Activated CD4-positive, CD25-positive, alpha-beta regulatory T cell treated with anti-CD3 and anti-CD28 coated beads, Interleukin-2, amount 50 U/mL, for 72 hours (primary cell): ENCODE results near the gene RAPGEF5.

Experiments
- DNase-seq: peaks from one replicate; pipeline ENCODE4 v3.0.0; 2021

The RAPGEF5 gene

DNA sequence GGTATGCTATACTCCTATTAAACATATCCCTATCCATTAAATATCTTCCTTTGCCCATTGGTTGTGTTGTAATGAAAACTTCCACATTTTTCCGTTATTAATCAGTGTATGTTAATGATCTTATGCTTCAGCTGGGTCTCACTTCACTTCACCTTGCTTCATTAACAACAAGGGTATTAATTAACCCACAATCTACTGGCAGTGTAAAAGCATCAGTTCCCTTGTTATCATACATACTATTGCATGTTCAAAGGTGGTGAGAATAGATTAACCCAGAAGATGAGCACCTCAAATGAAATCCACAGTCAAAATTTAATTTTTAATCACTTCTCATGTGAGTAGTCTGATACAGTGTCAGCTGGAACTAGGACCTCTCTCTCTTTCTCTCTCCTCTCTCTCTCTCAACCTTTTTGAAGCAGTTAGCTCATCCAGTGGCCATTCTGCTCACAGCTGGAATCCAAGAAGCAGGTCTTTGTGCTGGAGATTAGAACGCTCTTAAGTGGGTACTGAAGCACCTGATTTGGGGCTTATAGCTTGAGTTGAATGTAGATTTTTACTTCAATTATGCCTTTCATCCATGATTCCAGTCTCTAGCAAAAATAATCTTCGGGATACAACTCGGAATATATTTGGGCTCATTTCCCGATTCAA, 172.3 kb downstream of the RAPGEF5 start:
- no peak for DNase-seq

DNA sequence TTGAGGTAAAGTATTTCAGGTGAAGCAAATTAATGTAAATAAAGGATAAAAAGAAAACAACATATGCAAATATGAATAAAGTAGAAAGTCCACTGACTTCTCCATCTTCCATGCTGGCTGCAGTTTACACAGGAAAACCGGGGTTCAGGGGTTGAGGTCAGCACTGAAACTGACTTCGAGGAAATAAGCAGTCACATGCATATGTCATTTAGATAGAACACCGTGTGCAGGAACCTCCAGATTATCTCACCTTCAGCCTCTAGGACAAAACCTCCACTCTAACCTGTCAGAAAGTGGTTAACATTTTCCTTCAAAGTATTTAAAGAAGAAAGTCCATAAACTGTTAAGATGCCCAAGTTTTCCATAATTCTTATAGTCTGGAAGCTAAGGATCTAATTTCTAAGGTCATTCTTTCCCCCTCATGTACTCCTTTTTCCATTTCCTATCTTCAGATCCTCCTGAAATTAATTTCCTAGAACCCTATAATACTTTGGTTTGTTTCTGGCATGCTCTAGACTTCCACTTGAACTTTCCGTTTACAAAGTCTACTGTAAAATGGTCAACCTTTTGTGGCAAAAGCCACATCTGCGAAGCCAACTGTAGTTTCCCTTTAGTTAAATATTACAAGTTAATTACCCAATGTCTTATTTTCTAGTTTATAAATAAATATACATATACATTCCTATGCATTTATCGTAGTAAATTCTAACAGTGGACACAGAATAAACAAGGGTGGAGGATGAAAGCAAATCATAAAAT, 173.3 kb downstream of the RAPGEF5 start:
- no peak for DNase-seq

- DNase-seq: no peak
Observed at GRCh38 chr7:22182149-22182548, 174.8 kb downstream of the RAPGEF5 start.

DNA sequence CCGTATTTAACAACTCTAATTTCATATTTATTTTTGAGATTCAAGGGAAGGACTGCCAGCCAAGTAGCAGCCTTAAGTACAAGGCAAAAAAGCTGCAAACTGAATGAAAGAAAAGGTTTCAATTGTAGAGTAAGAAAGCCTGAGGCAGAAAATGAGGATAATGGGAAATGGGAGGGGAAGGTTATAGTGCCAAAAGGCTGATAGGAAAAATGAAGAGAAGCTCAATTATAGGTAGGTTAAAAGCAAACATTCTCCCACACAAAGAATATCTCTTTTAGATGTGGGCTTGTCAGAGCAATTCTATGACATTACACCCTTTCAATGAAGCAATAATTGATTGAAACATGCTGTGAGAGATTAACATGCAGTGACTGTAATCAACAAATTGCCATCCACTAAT, 175.3 kb downstream of the RAPGEF5 start:
- no peak for DNase-seq

DNA sequence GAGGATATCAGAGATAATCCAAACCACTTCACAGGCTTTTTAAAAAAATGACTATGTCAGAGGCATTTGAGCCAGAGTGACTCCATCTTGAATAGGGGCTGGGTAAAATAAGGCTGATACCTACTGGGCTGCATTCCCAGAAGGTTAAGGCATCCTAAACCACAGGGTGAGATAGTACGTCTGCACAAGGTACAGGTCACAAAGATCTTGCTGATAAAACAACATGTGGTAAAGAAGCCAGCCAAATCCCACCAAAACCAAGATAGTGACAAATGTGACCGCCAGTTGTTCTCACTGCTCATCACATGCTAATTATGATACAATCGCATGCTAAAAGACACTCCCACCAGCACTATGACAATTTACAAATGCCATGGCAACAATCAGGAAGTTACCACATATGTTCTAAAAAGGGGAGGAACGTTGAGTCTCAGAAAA, 177.5 kb downstream of the RAPGEF5 start:
- DNase-seq: no peak

DNA sequence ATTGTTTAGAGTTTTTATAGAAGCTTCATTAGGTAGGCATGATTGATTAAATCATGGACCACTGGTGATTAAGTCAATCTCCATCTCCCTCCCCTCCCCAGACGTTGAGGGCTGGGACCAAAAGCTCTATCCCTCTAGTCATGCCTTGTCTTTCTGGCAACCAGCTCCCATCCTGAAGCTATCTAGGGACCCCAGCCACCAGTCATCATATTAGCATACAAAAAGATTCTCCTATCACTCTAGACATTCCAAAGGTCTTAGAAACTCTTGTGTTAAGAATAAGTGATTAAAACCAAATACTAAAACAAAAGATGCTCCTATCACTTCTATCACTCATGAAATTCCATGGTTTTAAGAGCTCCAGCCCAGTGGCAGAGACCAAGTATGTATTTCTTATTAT, 178.2 kb downstream of the RAPGEF5 start:
- no peak for DNase-seq

GRCh38 chr7:22176791-22177412, 180.1 kb downstream of the RAPGEF5 start:
- DNase-seq: no peak

DNA sequence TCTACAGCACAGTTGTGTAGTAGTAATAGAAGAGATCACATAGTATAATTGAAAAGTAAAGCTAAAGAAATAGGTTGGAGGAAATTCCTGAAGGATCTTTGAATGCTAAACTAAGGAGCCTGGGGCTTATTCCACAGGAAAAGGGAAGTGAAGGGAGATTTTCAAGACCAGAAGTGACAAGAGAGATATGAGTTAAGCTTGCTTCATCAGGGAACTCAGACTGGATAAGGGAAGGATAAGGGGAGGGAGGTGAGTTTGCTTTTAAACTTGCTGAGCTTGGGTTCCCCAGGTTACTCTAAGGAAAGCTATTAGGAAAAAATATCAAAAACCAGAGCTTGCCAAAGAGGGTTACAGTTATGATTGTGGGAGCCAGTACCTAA, 182.4 kb downstream of the RAPGEF5 start:
- DNase-seq: no peak

DNA sequence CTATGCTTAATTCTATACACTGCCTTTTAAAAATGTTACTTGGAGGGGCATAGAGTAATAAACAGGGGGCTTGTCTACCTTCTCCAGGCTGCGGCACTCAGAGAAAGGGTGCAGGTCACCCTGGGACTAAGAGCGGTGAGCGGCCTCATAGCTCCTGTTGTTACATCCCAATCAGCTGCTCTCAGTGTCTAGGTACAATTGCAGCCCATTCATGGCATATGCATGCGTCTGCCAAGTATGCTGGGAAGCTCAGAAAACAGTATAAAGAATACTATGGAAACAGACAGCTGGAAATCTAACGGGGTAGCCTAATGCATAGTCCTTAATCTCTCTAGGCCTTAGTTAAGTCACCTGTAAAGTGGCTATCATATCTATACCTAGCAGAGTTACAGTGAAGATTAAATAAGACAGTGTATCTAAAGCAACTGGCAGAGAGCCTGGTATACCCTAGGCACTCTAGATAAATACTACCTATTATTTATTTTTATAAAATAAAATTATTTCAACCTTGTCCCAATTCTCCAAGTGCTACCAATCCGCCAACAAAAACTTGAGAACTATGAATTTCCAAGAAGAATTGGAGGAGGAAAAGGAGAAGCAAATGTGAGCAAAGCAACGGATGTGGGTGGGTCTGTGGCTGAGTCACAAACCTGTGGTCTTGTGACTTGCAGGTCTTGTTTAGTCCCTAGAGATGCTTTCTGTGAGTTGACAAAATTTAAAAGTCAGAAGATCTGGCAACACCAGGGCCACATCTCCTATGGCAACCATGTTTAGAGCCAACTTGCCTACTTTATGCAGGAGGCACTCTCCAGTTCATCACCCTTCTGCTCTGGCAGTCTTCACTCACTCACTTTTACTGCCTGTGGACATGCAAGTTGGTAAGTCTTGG, 183.0 kb downstream of the RAPGEF5 start:
- no peak for DNase-seq

GRCh38 chr7:22168129-22168634, 188.8 kb downstream of the RAPGEF5 start:
- DNase-seq: no peak

GRCh38 chr7:22167482-22167881, 189.5 kb downstream of the RAPGEF5 start:
- no peak for DNase-seq

- no peak for DNase-seq
Observed at GRCh38 chr7:22166928-22167327, 190.0 kb downstream of the RAPGEF5 start.

GRCh38 chr7:22159341-22159740, 197.6 kb downstream of the RAPGEF5 start:
- no peak for DNase-seq

GRCh38 chr7:22157552-22157951, 199.4 kb downstream of the RAPGEF5 start:
- DNase-seq: no peak

DNA sequence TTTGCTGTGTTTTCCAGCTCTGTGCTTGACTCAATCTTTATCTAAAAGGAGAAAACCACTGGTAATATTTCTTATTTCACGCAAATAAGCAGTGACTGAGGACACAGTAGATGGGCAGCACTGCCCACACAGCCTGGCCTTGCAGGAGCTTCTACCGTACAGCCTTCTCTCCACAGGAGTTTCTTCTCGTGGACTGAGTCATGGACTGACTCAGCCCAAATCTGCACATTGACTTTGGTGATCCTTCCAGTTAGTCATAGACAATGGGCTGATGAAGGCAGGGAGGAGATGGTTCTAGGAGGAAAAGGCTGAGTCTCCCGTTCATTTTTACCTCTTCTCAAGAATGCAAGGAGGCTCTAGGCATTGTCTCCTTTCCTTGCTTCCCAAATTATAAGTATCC, 200.7 kb downstream of the RAPGEF5 start:
- no peak for DNase-seq

- no peak for DNase-seq
Observed at GRCh38 chr7:22154143-22154529, 202.8 kb downstream of the RAPGEF5 start.

DNA sequence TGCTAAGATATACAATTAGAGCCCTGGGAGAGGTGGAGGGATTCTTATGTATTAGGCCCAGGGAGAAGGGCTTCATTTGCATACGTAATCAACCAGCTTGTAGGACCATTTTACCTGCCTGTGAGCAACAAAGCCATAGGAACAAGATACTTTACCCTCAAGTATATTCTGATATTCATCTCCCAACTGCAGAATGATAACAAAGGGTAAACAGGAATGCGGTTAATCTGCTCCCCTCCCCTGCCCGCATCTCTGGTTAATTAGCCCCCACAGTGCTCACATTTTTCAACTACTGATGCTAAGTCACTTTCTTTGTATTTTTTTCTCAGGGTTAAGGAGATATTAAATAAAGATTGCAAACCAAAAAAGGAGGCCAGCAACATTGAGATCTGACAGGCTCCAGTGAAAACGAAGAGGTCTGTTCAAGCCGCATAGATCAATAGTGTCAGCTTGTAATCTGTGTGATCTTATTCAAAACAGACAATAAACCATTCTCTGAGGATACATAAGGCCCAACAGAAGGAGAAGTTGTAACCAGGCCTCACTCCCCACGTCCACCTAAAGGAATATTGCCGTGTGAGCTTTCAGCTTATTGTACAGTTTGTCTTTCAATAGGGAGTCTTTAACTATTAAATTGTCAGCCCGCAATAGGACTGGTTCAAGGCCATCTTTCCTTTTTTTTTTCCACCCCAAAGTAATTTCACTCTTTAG, 203.4 kb downstream of the RAPGEF5 start:
- no peak for DNase-seq

GRCh38 chr7:22152690-22153089, 204.3 kb downstream of the RAPGEF5 start:
- DNase-seq: no peak

DNA sequence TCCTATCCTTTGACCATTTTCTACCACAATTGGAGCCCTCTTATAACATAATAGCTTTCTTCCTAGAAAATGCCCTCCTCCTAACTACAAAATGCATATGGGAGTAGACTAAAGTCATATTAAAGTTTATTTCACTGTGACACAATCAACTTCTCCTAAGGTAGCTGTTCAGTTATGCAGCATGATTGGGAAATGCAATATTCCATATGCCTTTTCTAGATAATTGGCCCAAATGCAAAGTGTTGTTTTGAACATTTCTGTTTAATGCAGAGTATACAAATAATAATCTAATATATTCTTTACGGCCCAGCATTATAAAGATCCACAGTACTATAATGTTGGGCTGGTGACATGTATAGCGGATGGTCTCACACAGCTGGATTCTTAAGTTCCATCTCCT, 205.1 kb downstream of the RAPGEF5 start:
- DNase-seq: no peak

- DNase-seq: no peak
Observed at GRCh38 chr7:22150221-22150620, 206.7 kb downstream of the RAPGEF5 start.

- DNase-seq: no peak
Observed at GRCh38 chr7:22147868-22148267, 209.1 kb downstream of the RAPGEF5 start.

DNA sequence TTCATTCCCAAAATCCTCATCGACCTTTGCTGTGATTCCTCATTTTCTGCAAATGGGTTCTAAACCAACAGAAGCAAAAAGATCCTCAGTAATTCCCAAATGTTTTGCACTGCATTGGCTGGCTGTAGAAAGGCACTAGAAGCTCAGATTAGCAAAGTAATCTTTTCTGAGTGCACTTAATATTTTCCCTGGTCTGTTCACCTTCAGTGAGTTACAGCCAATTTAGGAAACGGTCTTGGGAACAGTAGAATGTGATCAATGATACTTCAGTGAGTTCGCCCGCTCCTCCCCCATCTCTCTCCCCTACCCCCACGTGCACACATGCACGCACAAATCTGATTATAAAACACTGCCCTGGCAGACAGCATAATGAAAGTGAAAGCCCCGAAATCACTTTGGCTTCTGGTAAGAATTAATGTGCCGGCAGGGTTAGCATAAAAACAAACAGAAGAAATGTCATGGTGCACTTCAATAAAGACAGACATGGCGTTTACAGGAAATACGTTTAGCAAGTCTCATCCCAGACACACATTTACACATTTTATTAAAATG, 209.9 kb downstream of the RAPGEF5 start:
- no peak for DNase-seq
